T-helper 22 cell (primary cell): ENCODE data around the gene MYBBP1A.
A peak's percentile ranks its signal among the peaks of the same experiment; 100 is the strongest.
"Not testable (repeated sequence)": the region's sequence is repeated elsewhere in the genome, so short reads cannot be mapped to it uniquely, and the experiment has no call there.

Experiments used
- DNase-seq: peaks from one replicate; pipeline ENCODE4 v3.0.0-alpha.2; 2020; ENCODE audit warnings: low read depth

MYBBP1A gene

DNA sequence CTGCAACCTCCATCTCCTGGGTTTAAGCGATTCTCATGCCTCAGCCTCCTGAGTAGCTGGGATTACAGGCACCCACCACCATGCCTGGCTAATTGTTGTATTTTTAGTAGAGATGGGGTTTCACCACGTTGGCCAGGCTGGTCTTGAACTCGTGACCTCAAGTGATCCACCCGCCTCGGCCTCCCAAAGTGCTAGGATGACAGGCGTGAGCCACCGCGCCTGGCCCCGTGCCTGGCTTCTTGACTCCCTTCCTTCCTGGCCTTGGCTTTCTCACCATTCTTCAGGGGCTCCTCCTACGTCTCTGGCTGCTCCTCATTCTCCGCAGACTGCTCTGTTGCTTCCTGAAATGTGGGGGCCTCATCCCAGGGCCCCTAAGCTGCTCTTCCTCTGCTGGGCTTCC is 34.9 kb upstream of the MYBBP1A start:
- DNase-seq: not testable (repeated sequence)

DNA sequence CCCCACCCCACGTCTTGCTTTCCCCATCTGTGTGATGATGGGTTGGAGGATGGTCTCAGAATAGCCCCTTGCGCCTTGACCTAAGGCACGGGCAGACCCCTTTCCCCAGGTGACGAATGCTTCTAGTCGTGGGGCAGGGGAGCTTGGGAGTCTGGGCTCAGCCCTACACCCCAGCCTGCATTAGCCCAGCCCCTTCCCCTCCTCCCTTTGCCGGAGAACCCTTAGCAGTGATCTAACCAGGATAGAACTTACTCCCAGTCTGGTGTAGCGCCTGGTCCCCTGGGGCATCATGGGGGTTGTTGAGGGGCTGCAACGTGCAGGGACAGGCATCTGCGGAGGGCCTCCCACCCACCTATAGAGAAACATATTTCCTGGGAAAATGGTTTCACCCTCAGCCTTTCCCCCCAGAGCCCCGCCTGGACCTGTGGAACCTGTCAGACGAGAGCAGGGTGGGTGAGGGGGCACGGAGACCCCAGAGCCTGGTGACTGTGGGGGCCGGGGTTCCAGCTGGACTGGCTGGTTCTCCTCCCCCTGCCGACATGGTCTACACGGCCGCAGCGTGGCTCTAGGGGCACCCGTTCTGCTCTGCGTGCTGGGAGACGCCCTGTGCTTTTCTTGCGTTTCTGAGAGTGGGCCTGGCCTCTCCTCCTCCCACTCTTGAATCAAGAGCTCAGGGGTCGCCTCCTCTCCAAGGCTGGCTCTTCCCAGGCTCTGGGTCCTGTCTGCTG is 33.9 kb upstream of the MYBBP1A start:
- DNase-seq: no peak

- DNase-seq: no peak
Measured at GRCh38 chr17:4588391-4588790, 33.2 kb upstream of the MYBBP1A start.

DNA sequence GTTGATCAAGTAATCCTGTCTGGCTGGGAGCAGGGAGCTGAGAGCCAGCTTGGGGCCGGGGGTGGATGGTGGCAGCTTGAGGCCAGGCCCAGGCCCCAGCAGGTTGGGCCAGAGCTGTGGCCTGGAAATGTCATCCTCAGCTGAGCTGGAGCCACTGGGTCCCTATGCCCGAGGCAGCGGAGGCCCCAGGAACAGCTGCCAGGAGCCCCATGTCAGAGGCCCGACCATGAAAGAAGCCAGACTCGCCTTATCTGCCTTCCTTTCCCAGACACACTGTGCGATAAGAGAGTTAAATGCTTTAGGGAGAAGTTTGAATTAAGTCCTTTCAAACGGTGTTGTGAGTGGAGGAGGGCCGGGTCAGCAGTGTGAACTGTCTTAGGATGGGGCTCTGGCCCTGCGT is 32.6 kb upstream of the MYBBP1A start:
- DNase-seq: no peak

GRCh38 chr17:4587195-4587594 is 32.0 kb upstream of the MYBBP1A start:
- no peak for DNase-seq

DNA sequence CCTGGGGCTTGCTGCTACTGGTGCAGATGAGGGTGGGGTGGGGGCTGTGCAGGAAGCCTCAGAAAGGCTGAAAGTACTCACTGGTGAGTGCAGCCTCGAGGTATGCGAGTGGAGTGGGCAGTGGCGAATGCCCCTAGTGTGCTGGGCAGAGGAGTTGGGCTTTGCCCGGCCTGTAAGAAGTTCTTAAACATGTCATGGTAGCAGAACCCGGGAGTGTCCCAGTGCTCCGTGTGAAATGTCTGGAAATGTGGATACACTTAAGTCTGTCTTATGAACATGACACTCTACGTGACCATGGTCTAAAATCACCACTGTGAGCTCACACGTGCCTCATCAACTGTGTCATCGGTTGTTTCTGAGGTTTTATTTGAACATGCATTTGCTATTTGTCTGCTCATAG is 30.9 kb upstream of the MYBBP1A start:
- no peak for DNase-seq

DNA sequence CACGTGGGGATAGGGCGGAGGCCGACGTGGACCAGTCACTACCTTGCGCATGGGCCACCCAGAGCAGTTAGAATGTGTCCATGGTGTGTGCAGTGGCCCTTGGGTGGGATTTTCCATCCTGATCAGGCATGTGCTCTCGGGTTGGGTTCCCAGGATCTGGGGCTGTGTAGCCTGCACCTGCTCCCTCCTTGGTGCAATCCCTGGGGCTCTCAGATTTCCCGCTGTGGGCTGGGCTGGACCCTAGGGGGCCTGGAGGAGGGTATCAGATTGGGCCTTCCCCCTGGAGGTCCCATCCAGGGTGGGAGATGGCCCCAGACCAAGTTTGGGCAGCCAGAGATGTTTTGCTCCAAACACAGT is 30.4 kb upstream of the MYBBP1A start:
- no peak for DNase-seq

DNA sequence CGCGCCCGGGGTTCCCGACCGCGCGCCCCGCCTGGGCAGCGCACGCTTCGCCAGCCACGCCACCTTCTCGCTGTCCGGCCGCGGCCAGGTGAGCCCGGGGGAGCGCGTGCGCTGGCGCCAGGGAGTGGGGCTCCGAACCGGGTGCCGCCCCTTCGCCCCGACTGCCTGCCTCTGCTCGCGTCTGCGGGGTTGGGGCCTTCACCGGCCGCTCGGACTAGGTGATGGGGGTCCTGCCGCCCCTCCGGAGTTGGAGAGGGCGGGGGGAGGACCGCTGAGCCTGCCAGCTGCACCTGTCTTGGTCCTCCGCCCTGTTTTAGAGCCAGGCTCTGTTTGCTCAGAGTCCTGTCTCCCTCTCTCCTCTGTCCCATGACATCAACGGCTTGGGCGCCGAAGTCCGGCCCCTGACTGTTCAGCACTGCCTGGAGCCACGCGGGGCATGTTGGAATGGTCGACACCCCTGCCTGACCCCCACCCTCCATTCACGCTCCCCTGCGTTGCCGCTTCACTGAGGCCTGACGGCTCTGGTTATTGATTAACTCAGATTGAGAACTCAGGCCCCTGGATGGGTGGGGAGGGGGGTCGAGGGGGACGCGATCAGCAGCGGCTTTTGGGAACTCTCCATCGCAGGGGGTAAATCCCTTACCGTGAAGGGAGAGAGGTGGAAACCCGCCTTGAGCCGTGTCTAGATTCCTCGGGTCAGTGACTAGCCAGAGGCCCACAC is 29.9 kb upstream of the MYBBP1A start:
- DNase-seq: no peak

DNA sequence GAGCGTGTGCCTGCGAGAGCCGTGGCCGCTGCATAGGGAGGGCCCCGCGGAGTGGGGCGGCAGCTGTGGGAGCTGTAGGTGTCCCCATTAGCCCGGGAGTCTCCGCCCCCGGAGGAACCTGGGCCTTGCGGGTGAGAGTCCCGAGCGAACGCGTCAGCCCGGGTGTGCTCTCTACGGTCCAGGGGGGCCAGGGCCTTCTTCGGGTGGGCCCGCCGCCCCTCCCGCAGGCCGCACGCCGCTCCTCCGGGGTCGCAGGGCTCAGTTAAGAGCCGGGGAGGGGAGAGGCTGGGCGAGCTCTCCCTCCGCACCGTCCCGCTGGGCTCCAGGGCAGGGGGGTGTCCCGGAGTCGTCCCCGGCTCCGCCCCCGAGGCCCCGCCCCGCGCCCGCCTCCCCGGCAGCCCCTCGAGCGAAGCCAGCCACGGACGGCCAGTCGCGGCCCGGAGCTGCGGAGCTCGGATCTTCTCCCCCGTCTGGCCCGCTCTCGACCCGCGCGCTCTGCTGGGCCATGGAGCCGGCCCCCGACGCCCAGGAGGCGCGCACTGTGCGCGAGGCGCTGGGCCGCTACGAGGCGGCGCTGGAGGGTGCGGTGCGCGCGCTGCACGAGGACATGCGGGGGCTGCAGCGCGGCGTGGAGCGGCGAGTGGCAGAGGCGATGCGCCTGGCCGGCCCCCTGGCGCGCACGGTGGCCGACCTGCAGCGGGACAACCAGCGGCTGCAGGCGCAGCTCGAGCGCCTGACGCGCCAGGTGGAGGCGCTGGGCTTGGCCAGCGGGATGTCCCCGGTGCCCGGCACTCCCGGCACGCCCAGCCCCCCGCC is 29.1 kb upstream of the MYBBP1A start, which contains the start of gene SMTNL2:
Gene SMTNL2, plus strand, starts transcription at position 429 of the 816 bp plus-strand sequence. Its CDS starts 77 bp downstream, at position 506.
- no peak for DNase-seq

GRCh38 chr17:4583782-4584100 is 28.6 kb upstream of the MYBBP1A start:
- no peak for DNase-seq

- DNase-seq: no peak
Measured at GRCh38 chr17:4583206-4583605, 28.0 kb upstream of the MYBBP1A start.

DNA sequence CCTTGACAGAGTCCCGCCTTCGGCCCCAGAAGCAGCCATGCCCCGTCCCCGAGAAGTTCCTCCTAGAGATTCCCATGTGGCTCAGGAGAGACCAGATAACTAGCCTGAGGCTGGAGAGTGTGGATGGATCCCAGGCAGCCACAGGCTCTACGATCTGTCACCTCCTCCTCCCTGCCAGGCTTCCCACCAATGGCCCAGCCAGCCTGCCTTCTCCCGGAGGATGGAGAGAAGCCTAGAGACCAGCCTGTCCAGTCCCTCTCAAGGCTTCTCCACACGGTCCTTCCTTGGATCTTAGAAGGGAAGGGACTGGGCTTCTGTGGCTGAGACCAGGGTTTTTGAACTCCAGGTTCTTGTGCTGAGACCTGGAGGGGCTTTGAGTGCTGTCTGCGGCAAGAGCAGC is 27.5 kb upstream of the MYBBP1A start:
- no peak for DNase-seq

- DNase-seq: no peak
Measured at GRCh38 chr17:4582101-4582501, 26.9 kb upstream of the MYBBP1A start.

DNA sequence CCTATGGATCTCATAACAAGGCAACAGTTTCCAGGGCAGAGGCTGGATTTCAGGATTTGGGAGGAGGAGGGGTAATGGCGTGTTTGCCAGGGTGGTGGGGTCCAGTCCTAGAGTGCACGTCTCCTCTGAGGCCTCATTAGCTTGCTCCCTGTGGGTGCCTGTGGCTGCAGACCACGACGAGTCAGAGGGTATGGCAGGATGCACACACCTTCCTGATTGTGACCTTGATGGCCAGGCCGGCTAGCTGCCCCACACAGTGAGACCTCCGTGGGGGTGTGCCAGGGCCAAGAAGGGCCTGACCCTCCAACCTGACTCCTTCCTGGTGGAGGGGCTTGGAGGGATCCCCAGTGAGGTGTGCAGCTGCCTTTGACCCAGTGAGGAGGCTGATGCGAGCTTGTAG is 25.1 kb upstream of the MYBBP1A start:
- no peak for DNase-seq

GRCh38 chr17:4579678-4580077 is 24.5 kb upstream of the MYBBP1A start:
- DNase-seq: no peak

GRCh38 chr17:4578349-4578748 is 23.2 kb upstream of the MYBBP1A start:
- not testable (repeated sequence) for DNase-seq

DNA sequence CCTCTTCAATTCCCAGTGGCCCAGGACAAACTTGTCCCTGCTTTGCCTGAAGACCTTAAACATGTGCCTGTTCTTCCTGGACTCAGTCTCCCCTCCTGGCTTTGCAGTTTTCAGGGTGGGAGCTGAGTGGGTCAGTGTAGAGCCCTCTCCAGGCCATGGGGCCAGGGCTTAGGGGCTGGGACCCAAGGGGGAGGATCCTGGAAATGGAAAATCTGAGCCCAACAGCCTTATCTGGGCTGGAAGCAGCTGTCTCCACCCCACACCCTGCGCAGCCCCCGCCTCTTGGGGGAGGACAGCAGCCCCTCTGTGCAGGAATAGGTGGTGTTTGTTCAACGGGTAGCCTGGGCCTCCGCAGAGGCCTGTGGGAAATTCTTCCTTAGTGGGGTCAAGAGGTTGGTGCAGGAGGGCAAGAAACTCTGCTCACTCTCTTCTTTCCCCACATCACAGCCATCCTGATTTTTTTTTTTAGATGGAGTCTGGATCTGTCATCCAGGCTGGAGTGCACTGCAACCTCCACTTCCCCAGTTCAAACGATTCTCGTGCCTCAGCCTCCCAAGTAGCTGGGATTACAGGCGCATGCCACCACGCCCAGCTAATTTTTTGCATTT is 22.3 kb upstream of the MYBBP1A start:
- no peak for DNase-seq

- no peak for DNase-seq
Measured at GRCh38 chr17:4576729-4577322, 21.6 kb upstream of the MYBBP1A start.

GRCh38 chr17:4576161-4576558 is 21.0 kb upstream of the MYBBP1A start:
- DNase-seq: no peak

GRCh38 chr17:4574448-4575045 is 19.4 kb upstream of the MYBBP1A start:
- DNase-seq: no peak

DNA sequence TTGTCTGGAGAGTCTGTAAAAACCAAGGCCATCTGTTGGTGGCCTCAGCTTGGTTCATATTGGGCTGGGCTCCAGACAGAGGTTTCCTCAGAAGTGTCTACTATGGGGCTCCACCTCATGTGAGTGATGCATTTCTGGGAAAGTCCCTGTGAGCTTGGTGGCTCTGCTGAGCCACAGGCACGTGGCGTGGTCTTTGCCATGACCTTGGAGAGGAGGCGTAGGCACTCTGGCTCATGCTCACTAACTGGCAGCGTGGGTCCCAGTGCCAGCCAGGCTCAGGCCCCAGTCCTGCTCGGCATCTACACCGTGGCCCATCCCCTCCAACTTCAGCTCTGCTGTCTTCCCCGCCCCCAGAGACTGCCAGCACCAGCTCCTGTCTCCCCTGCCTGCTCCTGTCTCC is 18.5 kb upstream of the MYBBP1A start:
- DNase-seq: peak; percentile 18

- DNase-seq: no peak
Measured at GRCh38 chr17:4573115-4573514, 17.9 kb upstream of the MYBBP1A start.
